SK-N-SH treated with all-trans-retinoic acid at 6 μM for 48 hours (cell line): ENCODE measurements around the gene SLC39A5.
A peak's percentile ranks its signal among the peaks of the same experiment; 100 is the strongest.

Experiments used
- ATAC-seq: fragments of 200-7000 bp; cut with Tn5 transposase; 3 replicates; pipeline ENCODE4 v1.9.1; 2020; ENCODE audit warnings: mild to moderate bottlenecking, moderate library complexity
- ARNTL ChIP-seq: fragments of 450-650 bp; formaldehyde crosslinking; IDR thresholded peaks from 2 replicates; pipeline ENCODE4 v1.5.0; 2020; ENCODE audit warnings: low read depth, mild to moderate bottlenecking, moderate library complexity, borderline replicate concordance
- CSDC2 ChIP-seq: fragments of 250-450 bp; sonication (Bioruptor Pico); IDR thresholded peaks from 2 replicates; pipeline ENCODE4 v1.5.0; 2020; ENCODE audit warnings: mild to moderate bottlenecking, moderate library complexity
- ESRRG ChIP-seq: fragments of 250-450 bp; sonication (Bioruptor Pico); IDR thresholded peaks from 2 replicates; pipeline ENCODE4 v1.6.1; 2021; ENCODE audit warnings: mild to moderate bottlenecking
- ISL1 ChIP-seq: fragments of 250-450 bp; sonication (Bioruptor Pico); IDR thresholded peaks from 2 replicates; pipeline ENCODE4 v2.1.2; 2022; ENCODE audit warnings: mild to moderate bottlenecking, moderate library complexity
- PATZ1 ChIP-seq: fragments of 250-450 bp; sonication (Bioruptor Pico); IDR thresholded peaks from 2 replicates; pipeline ENCODE4 v1.8.0; 2020; ENCODE audit warnings: mild to moderate bottlenecking, moderate library complexity, borderline replicate concordance
- RARB ChIP-seq: fragments of 250-450 bp; sonication (Bioruptor Pico); IDR thresholded peaks from 2 replicates; pipeline ENCODE4 v1.8.0; 2021; ENCODE audit warnings: mild to moderate bottlenecking, moderate library complexity
- SNAI2 ChIP-seq: fragments of 250-450 bp; sonication (Bioruptor Pico); IDR thresholded peaks from 2 replicates; pipeline ENCODE4 v1.5.0; 2020; ENCODE audit warnings: mild to moderate bottlenecking, moderate library complexity
- TOX ChIP-seq: fragments of 250-450 bp; sonication (Bioruptor Pico); IDR thresholded peaks from 2 replicates; pipeline ENCODE4 v1.8.0; 2021; ENCODE audit warnings: mild to moderate bottlenecking, moderate library complexity, borderline replicate concordance
- ZC3H10 ChIP-seq: fragments of 250-450 bp; sonication (Bioruptor Pico); IDR thresholded peaks from 2 replicates; pipeline ENCODE4 v1.5.1; 2021; ENCODE audit warnings: mild to moderate bottlenecking, moderate library complexity
- ZFP3 ChIP-seq: fragments of 250-450 bp; sonication (Bioruptor Pico); IDR thresholded peaks from 2 replicates; pipeline ENCODE4 v1.5.0; 2020; ENCODE audit warnings: mild to moderate bottlenecking, moderate library complexity
- ZNF70 ChIP-seq: fragments of 450-650 bp; formaldehyde crosslinking; IDR thresholded peaks from 2 replicates; pipeline ENCODE4 v1.5.0; 2020; ENCODE audit warnings: mild to moderate bottlenecking, moderate library complexity
- ZNF8 ChIP-seq: fragments of 450-650 bp; formaldehyde crosslinking; IDR thresholded peaks from 2 replicates; pipeline ENCODE4 v1.5.0; 2020; ENCODE audit warnings: mild to moderate bottlenecking, moderate library complexity
- TF ChIP-seq, protein P1 (sequence below): fragments of 250-450 bp; sonication (Bioruptor Pico); IDR thresholded peaks from 2 replicates; pipeline ENCODE4 v1.5.0; 2020; ENCODE audit warnings: mild to moderate bottlenecking, moderate library complexity
- TF ChIP-seq, protein P2 (sequence below): fragments of 250-450 bp; sonication (Bioruptor Pico); IDR thresholded peaks from 2 replicates; pipeline ENCODE4 v1.5.1; 2021; ENCODE audit warnings: mild to moderate bottlenecking, moderate library complexity
- TF ChIP-seq, protein P3 (sequence below): fragments of 250-450 bp; sonication (Bioruptor Pico); IDR thresholded peaks from 2 replicates; pipeline ENCODE4 v1.5.1; 2020; ENCODE audit warnings: low read depth, mild to moderate bottlenecking, moderate library complexity
- TF ChIP-seq, protein P4 (sequence below): fragments of 250-450 bp; sonication (Bioruptor Pico); IDR thresholded peaks from 2 replicates; pipeline ENCODE4 v1.8.0; 2021; ENCODE audit warnings: low read depth, mild to moderate bottlenecking, moderate library complexity, borderline replicate concordance

SLC39A5 gene

GRCh38 chr12:56193025-56193578, 36.7 kb upstream of the SLC39A5 start:
- TF ChIP-seq ZC3H10 (CRISPR knock-in tag) = no peak
- TF ChIP-seq, protein P1, sequence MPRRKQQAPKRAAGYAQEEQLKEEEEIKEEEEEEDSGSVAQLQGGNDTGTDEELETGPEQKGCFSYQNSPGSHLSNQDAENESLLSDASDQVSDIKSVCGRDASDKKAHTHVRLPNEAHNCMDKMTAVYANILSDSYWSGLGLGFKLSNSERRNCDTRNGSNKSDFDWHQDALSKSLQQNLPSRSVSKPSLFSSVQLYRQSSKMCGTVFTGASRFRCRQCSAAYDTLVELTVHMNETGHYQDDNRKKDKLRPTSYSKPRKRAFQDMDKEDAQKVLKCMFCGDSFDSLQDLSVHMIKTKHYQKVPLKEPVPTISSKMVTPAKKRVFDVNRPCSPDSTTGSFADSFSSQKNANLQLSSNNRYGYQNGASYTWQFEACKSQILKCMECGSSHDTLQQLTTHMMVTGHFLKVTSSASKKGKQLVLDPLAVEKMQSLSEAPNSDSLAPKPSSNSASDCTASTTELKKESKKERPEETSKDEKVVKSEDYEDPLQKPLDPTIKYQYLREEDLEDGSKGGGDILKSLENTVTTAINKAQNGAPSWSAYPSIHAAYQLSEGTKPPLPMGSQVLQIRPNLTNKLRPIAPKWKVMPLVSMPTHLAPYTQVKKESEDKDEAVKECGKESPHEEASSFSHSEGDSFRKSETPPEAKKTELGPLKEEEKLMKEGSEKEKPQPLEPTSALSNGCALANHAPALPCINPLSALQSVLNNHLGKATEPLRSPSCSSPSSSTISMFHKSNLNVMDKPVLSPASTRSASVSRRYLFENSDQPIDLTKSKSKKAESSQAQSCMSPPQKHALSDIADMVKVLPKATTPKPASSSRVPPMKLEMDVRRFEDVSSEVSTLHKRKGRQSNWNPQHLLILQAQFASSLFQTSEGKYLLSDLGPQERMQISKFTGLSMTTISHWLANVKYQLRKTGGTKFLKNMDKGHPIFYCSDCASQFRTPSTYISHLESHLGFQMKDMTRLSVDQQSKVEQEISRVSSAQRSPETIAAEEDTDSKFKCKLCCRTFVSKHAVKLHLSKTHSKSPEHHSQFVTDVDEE = peak; percentile 12; the same call in 1 of the 2 replicates
- ATAC-seq = 0 out of 3 replicates have a peak, but pooled peaks have one; percentile 8

- peak; percentile 87 for ATAC-seq
- peak; percentile 74 for TF ChIP-seq ZFP3 (CRISPR knock-in tag)
- TF ChIP-seq ISL1 (CRISPR knock-in tag) = peak; percentile 100
- peak; percentile 69; the same call in 1 of the 2 replicates for TF ChIP-seq PATZ1 (CRISPR knock-in tag)
- TF ChIP-seq, protein P2, sequence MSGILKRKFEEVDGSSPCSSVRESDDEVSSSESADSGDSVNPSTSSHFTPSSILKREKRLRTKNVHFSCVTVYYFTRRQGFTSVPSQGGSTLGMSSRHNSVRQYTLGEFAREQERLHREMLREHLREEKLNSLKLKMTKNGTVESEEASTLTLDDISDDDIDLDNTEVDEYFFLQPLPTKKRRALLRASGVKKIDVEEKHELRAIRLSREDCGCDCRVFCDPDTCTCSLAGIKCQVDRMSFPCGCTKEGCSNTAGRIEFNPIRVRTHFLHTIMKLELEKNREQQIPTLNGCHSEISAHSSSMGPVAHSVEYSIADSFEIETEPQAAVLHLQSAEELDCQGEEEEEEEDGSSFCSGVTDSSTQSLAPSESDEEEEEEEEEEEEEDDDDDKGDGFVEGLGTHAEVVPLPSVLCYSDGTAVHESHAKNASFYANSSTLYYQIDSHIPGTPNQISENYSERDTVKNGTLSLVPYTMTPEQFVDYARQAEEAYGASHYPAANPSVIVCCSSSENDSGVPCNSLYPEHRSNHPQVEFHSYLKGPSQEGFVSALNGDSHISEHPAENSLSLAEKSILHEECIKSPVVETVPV = peak; percentile 69; the same call in 1 of the 2 replicates
- TF ChIP-seq ESRRG (CRISPR knock-in tag) = 0 out of 2 replicates have a peak, but pooled peaks have one; percentile 68
- TF ChIP-seq, protein P3, sequence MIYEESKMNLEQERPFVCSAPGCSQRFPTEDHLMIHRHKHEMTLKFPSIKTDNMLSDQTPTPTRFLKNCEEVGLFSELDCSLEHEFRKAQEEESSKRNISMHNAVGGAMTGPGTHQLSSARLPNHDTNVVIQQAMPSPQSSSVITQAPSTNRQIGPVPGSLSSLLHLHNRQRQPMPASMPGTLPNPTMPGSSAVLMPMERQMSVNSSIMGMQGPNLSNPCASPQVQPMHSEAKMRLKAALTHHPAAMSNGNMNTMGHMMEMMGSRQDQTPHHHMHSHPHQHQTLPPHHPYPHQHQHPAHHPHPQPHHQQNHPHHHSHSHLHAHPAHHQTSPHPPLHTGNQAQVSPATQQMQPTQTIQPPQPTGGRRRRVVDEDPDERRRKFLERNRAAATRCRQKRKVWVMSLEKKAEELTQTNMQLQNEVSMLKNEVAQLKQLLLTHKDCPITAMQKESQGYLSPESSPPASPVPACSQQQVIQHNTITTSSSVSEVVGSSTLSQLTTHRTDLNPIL (CRISPR knock-in tag) = peak; percentile 97
- TF ChIP-seq CSDC2 (CRISPR knock-in tag) = 0 out of 2 replicates have a peak, but pooled peaks have one; percentile 17
- TF ChIP-seq SNAI2 (CRISPR knock-in tag) = peak; percentile 73; the same call in 1 of the 2 replicates
- TF ChIP-seq, all 23 proteins: peak for 8; not testable (repeated sequence) for 15
Measured at GRCh38 chr12:56196818-56197550, 32.9 kb upstream of the SLC39A5 start.

GRCh38 chr12:56197921-56198635, 31.8 kb upstream of the SLC39A5 start:
- no peak for ATAC-seq
- TF ChIP-seq ESRRG (CRISPR knock-in tag) (no peak), TOX (CRISPR knock-in tag) (no peak), RARB (no peak), ISL1 (CRISPR knock-in tag) (no peak), ZNF70 (no peak), ARNTL (no peak), ZFP3 (CRISPR knock-in tag) (no peak), ZNF8 (CRISPR knock-in tag) (no peak), SNAI2 (CRISPR knock-in tag) (no peak)
- TF ChIP-seq, protein P1 = no peak
- TF ChIP-seq, protein P2 = no peak
- TF ChIP-seq, protein P4, sequence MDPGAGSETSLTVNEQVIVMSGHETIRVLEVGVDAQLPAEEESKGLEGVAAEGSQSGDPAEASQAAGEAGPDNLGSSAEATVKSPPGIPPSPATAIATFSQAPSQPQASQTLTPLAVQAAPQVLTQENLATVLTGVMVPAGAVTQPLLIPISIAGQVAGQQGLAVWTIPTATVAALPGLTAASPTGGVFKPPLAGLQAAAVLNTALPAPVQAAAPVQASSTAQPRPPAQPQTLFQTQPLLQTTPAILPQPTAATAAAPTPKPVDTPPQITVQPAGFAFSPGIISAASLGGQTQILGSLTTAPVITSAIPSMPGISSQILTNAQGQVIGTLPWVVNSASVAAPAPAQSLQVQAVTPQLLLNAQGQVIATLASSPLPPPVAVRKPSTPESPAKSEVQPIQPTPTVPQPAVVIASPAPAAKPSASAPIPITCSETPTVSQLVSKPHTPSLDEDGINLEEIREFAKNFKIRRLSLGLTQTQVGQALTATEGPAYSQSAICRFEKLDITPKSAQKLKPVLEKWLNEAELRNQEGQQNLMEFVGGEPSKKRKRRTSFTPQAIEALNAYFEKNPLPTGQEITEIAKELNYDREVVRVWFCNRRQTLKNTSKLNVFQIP = no peak
